Neural progenitor cell (in vitro differentiated cells): ENCODE data around the gene IQSEC1. TPM values are rescaled to one million over a fixed set of nuclear protein-coding genes. Genes with fewer than 3 reads are reported as not detected.

Experiments used
- DNase-seq: peaks from one replicate; pipeline ENCODE4 v3.0.0-alpha.2; 2016; ENCODE audit warnings: low spot score
- H2AFZ ChIP-seq: fragments of 200-600 bp; sonication (generic); replicated peaks from 2 replicates; pipeline ENCODE4 v1.6.1; 2016; ENCODE audit warnings: antibody characterized with exemption
- H3F3A ChIP-seq: fragments of 200-600 bp; sonication (generic); 2 replicates; pipeline ENCODE4 v1.6.1; 2016; ENCODE audit warnings: antibody characterized with exemption, low read depth
- H3K27ac ChIP-seq: fragments of 200-600 bp; sonication (generic); 2 replicates; pipeline ENCODE4 v1.5.1; 2016; ENCODE audit warnings: mild to moderate bottlenecking
- H3K27me3 ChIP-seq: fragments of 200-600 bp; sonication (generic); 2 replicates; pipeline ENCODE4 v1.6.1; 2016; ENCODE audit warnings: mild to moderate bottlenecking, moderate library complexity
- H3K36me3 ChIP-seq: fragments of 200-600 bp; sonication (generic); 2 replicates; pipeline ENCODE4 v1.5.1; 2016
- H3K4me1 ChIP-seq: fragments of 200-600 bp; sonication (generic); 2 replicates; pipeline ENCODE4 v1.6.1; 2016; ENCODE audit warnings: mixed run types
- H3K4me2 ChIP-seq: fragments of 200-600 bp; sonication (generic); 2 replicates; pipeline ENCODE4 v1.6.1; 2016
- H3K4me3 ChIP-seq: fragments of 200-600 bp; sonication (generic); 2 replicates; pipeline ENCODE4 v1.5.1; 2016
- H3K79me2 ChIP-seq: fragments of 200-600 bp; sonication (generic); 2 replicates; pipeline ENCODE4 v1.6.1; 2016; ENCODE audit warnings: low read depth
- H3K9ac ChIP-seq: fragments of 200-600 bp; sonication (generic); 2 replicates; pipeline ENCODE4 v1.6.1; 2016
- H3K9me3 ChIP-seq: fragments of 200-600 bp; sonication (generic); 2 replicates; pipeline ENCODE4 v1.5.1; 2016; ENCODE audit warnings: low read depth
- H4K20me1 ChIP-seq: fragments of 200-600 bp; sonication (generic); 2 replicates; pipeline ENCODE4 v1.6.1; 2016; ENCODE audit warnings: low read depth
- H3K27ac Mint-ChIP-seq: 3 replicates; pipeline ENCODE4 v1.8.0; 2021; ENCODE audit warnings: mixed read lengths
- H3K27me3 Mint-ChIP-seq: 2 replicates; pipeline ENCODE4 v1.8.0; 2022; ENCODE audit warnings: low read depth, mild to moderate bottlenecking, inconsistent platforms, moderate library complexity, mixed read lengths; ENCODE audit not compliant: insufficient read depth
- H3K36me3 Mint-ChIP-seq: 3 replicates; pipeline ENCODE4 v1.8.0; 2021; ENCODE audit warnings: mixed read lengths
- H3K4me1 Mint-ChIP-seq: 3 replicates; pipeline ENCODE4 v1.8.0; 2021; ENCODE audit warnings: mixed read lengths
- H3K4me3 Mint-ChIP-seq: 3 replicates; pipeline ENCODE4 v1.8.0; 2021; ENCODE audit warnings: mild to moderate bottlenecking, moderate library complexity, mixed read lengths
- H3K9me3 Mint-ChIP-seq: 3 replicates; pipeline ENCODE4 v1.8.0; 2020; ENCODE audit warnings: mixed read lengths
- EZH2 ChIP-seq: fragments of 200-600 bp; sonication (generic); IDR thresholded peaks from 2 replicates; pipeline ENCODE4 v1.6.1; 2017; ENCODE audit warnings: antibody characterized with exemption, mild to moderate bottlenecking, moderate library complexity
- EZH2phosphoT487 ChIP-seq: fragments of 200-600 bp; sonication (generic); IDR thresholded peaks from 2 replicates; pipeline ENCODE4 v1.6.1; 2017; ENCODE audit warnings: antibody characterized with exemption
- total RNA-seq: library from RNA; depleted of rRNA; stranded (reverse); fragments of >200 nt; gene quantifications from 2 replicates; pipeline ENCODE4 v1.2.3, GENCODE V29; 2015; ENCODE audit warnings: low replicate concordance
- TF ChIP-seq, protein P1 (sequence below): fragments of 200-600 bp; sonication (generic); IDR thresholded peaks from 2 replicates; pipeline ENCODE4 v1.5.1; 2017; ENCODE audit warnings: antibody characterized with exemption, mild to moderate bottlenecking

Gene IQSEC1
- total RNA-seq, 1 donor from 2014 or later: 8.9 TPM

DNA sequence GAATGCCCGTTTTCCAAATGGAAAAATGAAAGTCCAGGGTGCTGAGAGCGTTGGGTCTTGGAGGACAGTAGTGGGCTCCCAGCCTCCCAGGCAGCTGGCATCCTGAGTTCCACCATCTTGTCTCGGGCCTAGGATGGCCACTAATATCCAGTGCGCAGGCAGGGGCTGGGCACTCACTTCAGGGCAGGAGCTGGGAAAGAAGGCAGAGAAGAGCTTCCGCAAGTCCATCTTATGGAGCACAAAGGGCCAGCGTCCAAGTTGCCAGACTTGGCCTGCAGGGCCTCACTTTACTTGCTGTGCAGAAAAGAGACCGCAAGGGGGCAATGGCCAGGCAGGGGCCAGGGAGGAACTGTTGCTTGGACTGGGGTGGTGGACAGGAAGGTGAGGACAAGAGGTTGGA is 46.1 kb downstream of the IQSEC1 start:
- H3K4me3 ChIP-seq: no peak overlapping the region
- peaks cover 26% of the 10 kb centered on the region for H3K4me1 Mint-ChIP-seq
- H3K27ac ChIP-seq: no peak overlapping the region
- no peak overlapping the region for H3K27ac Mint-ChIP-seq
- H3K9me3 ChIP-seq: no peaks in the 10 kb centered on the region
- H2AFZ ChIP-seq: no peak overlapping the region
- no peak overlapping the region for H3K4me2 ChIP-seq
- H3K27me3 Mint-ChIP-seq: peaks cover 7% of the 10 kb centered on the region
- peak; percentile 66 for DNase-seq
- peaks cover 11% of the 10 kb centered on the region for H3F3A ChIP-seq
- no peak overlapping the region for H3K9ac ChIP-seq
- no peak overlapping the region for H3K4me3 Mint-ChIP-seq
- peaks cover 31% of the 10 kb centered on the region for H3K4me1 ChIP-seq
- no peak for TF ChIP-seq EZH2
- TF ChIP-seq, protein P1, sequence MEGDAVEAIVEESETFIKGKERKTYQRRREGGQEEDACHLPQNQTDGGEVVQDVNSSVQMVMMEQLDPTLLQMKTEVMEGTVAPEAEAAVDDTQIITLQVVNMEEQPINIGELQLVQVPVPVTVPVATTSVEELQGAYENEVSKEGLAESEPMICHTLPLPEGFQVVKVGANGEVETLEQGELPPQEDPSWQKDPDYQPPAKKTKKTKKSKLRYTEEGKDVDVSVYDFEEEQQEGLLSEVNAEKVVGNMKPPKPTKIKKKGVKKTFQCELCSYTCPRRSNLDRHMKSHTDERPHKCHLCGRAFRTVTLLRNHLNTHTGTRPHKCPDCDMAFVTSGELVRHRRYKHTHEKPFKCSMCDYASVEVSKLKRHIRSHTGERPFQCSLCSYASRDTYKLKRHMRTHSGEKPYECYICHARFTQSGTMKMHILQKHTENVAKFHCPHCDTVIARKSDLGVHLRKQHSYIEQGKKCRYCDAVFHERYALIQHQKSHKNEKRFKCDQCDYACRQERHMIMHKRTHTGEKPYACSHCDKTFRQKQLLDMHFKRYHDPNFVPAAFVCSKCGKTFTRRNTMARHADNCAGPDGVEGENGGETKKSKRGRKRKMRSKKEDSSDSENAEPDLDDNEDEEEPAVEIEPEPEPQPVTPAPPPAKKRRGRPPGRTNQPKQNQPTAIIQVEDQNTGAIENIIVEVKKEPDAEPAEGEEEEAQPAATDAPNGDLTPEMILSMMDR: peak; percentile 66
- H3K79me2 ChIP-seq: no peaks in the 10 kb centered on the region
- no peaks in the 10 kb centered on the region for H4K20me1 ChIP-seq
- H3K36me3 Mint-ChIP-seq: no peaks in the 10 kb centered on the region
- no peaks in the 10 kb centered on the region for H3K36me3 ChIP-seq
- H3K9me3 Mint-ChIP-seq: no peaks in the 10 kb centered on the region
- H3K27me3 ChIP-seq: no peaks in the 10 kb centered on the region

DNA sequence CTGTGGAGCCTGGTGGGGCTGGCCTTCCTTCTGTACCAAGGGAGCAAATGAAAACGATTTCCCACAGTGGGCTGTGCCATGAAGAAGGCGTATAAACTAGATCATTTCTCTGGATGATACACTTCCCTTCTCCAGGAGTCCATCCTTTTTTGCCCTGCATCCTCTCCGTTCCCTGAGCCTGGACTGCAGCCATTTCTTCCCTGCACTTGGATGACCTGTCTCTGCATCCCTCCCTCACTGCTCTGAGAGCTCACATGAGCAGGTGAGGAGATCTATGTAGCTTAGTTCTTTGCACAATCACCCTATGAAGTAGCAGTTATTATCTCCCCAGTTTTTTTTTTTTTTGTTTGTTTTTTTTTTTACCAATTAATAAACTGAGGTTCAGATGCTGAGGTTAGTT is 46.7 kb downstream of the IQSEC1 start:
- no peaks in the 10 kb centered on the region for H3K79me2 ChIP-seq
- no peak overlapping the region for H3K4me2 ChIP-seq
- no peak overlapping the region for H3K27ac Mint-ChIP-seq
- H3K27ac ChIP-seq: no peak overlapping the region
- no peaks in the 10 kb centered on the region for H3K36me3 Mint-ChIP-seq
- no peaks in the 10 kb centered on the region for H3K36me3 ChIP-seq
- DNase-seq: no peak
- peaks cover 37% of the 10 kb centered on the region for H3K4me1 ChIP-seq
- no peaks in the 10 kb centered on the region for H3K27me3 ChIP-seq
- H3K4me1 Mint-ChIP-seq: peaks cover 30% of the 10 kb centered on the region
- H3K9me3 ChIP-seq: no peaks in the 10 kb centered on the region
- no peak overlapping the region for H3K9ac ChIP-seq
- H3K4me3 ChIP-seq: no peak overlapping the region
- H3F3A ChIP-seq: peaks cover 18% of the 10 kb centered on the region
- H4K20me1 ChIP-seq: no peaks in the 10 kb centered on the region
- H2AFZ ChIP-seq: no peak overlapping the region
- TF ChIP-seq, protein P1: no peak
- TF ChIP-seq EZH2phosphoT487 (no peak), EZH2 (no peak)
- H3K4me3 Mint-ChIP-seq: no peak overlapping the region
- no peaks in the 10 kb centered on the region for H3K9me3 Mint-ChIP-seq
- peaks cover 8% of the 10 kb centered on the region for H3K27me3 Mint-ChIP-seq

DNA sequence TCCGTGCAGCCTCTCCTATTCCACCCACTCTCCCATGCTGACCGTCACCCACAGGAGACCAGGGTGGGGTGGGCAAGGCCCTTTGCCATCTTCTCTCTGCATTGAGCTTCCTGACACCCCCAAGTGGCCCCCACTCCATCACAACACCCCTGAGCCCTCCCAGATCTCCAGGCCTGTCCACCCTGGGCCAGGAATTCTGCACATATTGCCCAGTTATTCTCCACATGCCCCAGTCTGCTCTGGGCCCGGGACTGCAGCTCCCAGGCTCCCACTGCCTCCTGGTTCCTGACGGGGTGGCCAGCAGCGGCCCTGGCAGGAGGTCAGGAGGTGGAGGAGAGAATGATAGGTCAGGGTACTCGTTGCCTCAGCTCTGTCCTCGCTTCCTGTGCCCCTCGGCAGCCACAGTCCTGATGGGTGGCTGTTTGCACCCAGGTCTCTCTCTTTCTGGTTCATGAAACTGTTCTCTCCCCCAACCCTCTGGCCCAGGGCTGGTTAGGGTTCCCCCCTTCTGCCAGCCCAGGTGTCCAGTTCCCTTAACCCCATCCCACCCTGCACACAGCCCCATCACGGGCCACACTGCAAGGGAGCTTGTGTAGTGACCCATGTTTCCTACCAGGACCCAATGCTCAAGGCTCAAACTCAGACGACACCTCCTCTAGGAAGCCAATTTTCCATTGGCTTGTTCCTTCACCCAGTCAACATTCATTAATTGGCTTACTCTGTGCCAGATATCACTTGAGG is 47.3 kb downstream of the IQSEC1 start:
- TF ChIP-seq EZH2phosphoT487 (no peak), EZH2 (no peak)
- TF ChIP-seq, protein P1: no peak
- DNase-seq: no peak
- H3K4me3 ChIP-seq: no peak overlapping the region
- H3K4me3 Mint-ChIP-seq: peak overlapping the region; percentile 57
- peaks cover 36% of the 10 kb centered on the region for H3K4me1 Mint-ChIP-seq
- H3K27ac ChIP-seq: no peak overlapping the region
- no peak overlapping the region for H2AFZ ChIP-seq
- H3K79me2 ChIP-seq: no peaks in the 10 kb centered on the region
- H3K36me3 Mint-ChIP-seq: no peaks in the 10 kb centered on the region
- H3K4me1 ChIP-seq: peaks cover 43% of the 10 kb centered on the region
- no peaks in the 10 kb centered on the region for H3K36me3 ChIP-seq
- no peaks in the 10 kb centered on the region for H3K9me3 ChIP-seq
- no peaks in the 10 kb centered on the region for H3K9me3 Mint-ChIP-seq
- no peak overlapping the region for H3K9ac ChIP-seq
- no peak overlapping the region for H3K4me2 ChIP-seq
- H3K27ac Mint-ChIP-seq: no peak overlapping the region
- peaks cover 22% of the 10 kb centered on the region for H3F3A ChIP-seq
- H3K27me3 ChIP-seq: no peaks in the 10 kb centered on the region
- no peaks in the 10 kb centered on the region for H4K20me1 ChIP-seq
- H3K27me3 Mint-ChIP-seq: peaks cover 8% of the 10 kb centered on the region
